ENCODE data around the gene TIMM22.

DNA sequence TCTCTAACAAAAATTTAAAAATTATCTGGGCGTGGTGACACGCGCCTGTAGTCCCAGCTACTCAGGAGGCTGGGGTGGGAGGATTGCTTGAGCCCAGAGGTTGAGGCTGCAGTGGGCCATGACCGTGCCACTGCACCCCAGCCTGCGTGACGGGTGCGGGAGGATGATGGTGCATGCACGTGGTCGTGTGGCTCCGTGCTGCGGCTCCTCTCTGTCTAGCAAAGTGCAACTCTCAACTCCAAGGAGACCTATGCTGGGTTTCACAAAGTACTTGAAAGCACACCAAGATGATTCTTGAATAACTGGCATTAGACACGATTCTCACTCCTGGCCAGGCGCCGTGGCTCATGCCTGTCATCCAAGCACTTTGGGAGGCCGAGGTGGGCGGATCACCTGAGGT lies 43.2 kb upstream of the TIMM22 start:
- no peak for TF ChIP-seq ZNF148 (tag by site-specific recombination; IDR thresholded peaks at IDR 0.05; ENCODE audit: borderline replicate concordance)
- no peak for TF ChIP-seq CTCF (tag by site-specific recombination; IDR thresholded peaks at IDR 0.05)
- TF ChIP-seq ZNF530 (tag by site-specific recombination; IDR thresholded peaks at IDR 0.05; ENCODE audit: low read depth): no peak
- no peak for TF ChIP-seq ZNF510 (tag by site-specific recombination; IDR thresholded peaks at IDR 0.05; ENCODE audit: insufficient replicate concordance)
- TF ChIP-seq ZSCAN23 (tag by site-specific recombination; IDR thresholded peaks at IDR 0.05): no peak
- TF ChIP-seq, protein P1, sequence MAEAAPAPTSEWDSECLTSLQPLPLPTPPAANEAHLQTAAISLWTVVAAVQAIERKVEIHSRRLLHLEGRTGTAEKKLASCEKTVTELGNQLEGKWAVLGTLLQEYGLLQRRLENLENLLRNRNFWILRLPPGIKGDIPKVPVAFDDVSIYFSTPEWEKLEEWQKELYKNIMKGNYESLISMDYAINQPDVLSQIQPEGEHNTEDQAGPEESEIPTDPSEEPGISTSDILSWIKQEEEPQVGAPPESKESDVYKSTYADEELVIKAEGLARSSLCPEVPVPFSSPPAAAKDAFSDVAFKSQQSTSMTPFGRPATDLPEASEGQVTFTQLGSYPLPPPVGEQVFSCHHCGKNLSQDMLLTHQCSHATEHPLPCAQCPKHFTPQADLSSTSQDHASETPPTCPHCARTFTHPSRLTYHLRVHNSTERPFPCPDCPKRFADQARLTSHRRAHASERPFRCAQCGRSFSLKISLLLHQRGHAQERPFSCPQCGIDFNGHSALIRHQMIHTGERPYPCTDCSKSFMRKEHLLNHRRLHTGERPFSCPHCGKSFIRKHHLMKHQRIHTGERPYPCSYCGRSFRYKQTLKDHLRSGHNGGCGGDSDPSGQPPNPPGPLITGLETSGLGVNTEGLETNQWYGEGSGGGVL (tag by site-specific recombination; IDR thresholded peaks at IDR 0.05): no peak
- TF ChIP-seq ZNF768 (tag by site-specific recombination; IDR thresholded peaks at IDR 0.05): no peak
- no peak for TF ChIP-seq PRDM1 (tag by site-specific recombination; IDR thresholded peaks at IDR 0.05)

Measured in HEK293 (cell line).